Iris pigment epithelial cell (primary cell): ENCODE measurements around the gene CCNY.
"Not testable (repeated sequence)": the region's sequence is repeated elsewhere in the genome, so short reads cannot be mapped to it uniquely, and the experiment has no call there.

Source experiments
- DNase-seq: peaks from one replicate; pipeline ENCODE4 v3.0.0-alpha.2; 2011; ENCODE audit warnings: low read depth

Gene CCNY

DNA sequence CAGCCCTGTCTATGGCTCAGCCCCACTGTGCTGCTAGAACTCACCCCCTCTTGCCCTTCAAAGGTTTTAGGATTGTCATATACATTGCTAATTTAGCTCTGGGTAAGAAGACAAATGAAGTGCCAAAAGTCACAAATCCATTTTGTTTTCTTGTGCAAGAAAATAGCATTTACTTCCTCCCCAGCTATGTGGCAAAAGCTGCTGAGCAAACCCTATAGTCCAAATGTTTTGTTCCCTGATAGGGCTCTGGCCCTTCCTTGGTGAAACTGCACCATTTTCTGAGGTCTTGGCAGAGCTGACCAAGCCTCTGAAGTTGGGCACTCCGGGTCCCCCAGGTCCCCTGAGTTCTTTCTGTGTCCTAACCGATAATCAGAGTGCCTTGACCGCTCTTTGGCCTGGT lies 184.7 kb downstream of the CCNY start:
- DNase-seq = no peak

DNA sequence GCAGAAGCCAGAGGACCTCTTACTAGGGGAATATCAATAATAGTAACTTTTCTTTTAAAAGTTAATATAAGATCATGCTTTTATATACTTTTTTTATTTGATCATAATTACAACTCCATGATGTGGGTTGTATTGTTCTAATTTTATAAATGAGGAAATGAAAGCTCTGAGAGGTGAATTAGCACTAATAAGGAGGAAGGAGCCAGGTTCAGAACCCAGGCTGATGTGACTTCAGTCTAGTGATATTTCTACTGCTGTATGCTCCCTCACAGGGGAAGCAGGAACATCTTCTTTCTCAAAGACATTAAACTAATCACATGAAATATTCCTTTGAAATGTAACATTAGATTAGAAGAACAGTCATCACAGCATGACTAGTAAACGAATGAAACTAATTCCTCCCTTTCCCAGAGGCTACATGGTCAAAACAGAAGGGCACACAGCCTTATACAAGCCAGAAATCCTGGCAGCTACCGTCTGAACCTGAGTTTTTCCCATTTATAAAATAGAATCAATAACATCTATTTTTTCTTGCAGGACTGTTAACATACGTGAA lies 187.4 kb downstream of the CCNY start:
- no peak for DNase-seq

DNA sequence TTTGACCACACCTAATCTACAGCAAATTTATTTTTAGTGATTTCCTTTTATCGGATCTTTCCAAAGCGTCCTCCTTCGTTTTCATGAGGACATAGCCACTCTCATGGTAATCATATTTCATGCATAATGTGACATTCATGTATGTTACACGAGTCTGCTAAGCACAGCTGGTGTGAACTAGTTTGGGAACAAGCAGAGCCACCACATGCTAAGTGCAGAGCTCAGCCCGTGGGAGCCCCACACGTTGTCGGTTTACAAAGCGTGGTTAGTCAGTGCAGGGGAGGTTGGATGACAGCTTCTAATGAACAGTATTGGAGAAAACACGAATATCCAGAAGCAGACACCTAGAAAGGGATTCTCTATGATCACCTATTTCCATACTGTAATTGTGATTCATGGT lies 190.4 kb downstream of the CCNY start:
- no peak for DNase-seq

DNA sequence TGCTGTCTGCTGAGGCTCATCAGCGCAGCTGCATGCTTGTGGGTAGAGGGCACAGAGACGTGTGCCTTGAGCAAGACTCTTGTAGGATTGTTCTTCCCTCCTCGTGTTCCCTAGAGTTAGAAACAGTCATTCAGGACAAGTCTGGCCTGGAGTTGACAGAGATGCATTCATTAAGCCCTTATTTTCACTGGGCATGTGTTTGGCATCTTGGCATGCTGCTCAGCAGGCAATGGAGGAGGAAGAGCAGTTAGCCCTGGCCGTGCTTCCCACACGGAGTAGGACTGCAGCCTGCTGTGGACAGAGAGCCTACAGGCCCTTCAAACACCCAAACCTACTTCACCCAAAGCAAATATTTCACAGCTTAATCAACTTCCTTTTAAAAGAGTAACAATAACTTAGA lies 195.8 kb downstream of the CCNY start:
- peak; percentile 18 for DNase-seq

DNA sequence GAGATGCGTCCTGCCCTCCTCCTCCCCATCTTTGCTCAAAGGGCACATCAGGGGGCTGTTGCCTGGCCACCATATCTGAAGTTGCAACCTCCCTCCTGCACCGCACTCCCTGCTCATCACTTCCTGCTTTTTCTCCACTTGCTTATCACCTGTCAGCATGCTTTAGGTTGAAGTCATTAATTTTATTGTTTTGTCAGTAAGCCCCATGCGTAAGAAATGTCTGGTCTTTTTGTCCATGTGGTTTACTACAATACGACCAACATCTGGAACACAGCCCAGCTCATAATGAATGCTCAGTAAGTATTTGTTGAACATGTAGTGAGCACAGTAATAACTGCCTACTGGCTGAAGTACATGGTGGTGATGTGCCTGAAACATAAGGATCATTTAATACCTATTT lies 197.3 kb downstream of the CCNY start:
- DNase-seq = peak; percentile 23

DNA sequence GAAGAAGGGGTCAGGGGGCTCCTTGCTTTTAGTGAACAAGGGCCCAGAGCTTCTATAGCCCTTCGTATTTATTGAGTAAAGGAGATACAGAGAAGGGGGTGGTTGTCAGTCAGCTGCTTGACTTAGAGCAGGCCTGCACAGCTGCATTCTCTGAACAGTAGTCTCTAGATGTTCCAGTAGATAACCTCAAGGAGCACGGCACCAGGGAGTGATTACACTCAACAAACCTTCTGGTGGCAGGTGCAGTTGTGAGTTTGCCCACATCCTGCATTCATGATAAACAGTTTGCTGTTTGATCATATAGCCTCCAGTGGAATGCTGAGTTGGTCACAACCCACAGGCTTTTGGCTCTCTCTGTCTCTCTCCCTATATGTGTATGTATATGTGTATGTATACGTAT lies 198.8 kb downstream of the CCNY start:
- no peak for DNase-seq

DNA sequence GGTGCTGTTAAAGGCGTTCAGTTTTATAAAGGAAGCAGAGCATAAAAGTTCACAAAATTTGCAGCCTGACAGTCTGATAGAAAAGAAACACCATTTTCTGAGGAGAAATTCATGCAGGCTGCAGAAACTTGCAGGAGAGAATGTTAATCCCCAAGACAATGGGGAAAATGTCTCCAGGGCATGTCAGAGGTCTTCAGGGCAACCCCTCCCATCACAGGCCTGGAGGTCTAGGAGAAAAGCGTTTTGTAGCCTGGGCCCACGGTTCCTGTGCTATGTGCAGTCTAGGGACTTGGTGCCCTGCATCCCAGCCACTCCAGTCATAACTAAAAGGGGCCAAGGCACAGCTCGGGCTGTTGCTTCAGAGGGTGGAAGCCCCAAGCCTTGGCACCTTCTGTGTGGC lies 200.5 kb downstream of the CCNY start:
- DNase-seq = no peak

DNA sequence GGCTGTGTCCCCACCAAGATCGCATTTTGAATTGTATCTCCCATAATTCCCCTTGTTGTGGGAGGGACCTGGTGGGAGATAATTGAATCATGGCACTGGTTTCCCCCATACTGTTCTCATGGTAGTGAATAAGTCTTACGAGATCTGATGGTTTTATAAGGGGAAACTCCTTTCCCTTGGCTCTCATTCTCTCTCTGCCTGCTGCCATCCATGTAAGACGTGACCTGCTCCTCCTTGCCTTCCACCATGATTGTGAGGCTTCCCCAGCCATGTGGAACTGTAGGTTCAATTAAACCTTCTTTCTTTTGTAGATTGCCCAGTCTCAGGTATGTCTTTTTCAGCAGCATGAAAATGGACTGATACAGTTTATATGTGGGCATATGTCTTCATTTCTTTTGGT lies 201.6 kb downstream of the CCNY start:
- not testable (repeated sequence) for DNase-seq

DNA sequence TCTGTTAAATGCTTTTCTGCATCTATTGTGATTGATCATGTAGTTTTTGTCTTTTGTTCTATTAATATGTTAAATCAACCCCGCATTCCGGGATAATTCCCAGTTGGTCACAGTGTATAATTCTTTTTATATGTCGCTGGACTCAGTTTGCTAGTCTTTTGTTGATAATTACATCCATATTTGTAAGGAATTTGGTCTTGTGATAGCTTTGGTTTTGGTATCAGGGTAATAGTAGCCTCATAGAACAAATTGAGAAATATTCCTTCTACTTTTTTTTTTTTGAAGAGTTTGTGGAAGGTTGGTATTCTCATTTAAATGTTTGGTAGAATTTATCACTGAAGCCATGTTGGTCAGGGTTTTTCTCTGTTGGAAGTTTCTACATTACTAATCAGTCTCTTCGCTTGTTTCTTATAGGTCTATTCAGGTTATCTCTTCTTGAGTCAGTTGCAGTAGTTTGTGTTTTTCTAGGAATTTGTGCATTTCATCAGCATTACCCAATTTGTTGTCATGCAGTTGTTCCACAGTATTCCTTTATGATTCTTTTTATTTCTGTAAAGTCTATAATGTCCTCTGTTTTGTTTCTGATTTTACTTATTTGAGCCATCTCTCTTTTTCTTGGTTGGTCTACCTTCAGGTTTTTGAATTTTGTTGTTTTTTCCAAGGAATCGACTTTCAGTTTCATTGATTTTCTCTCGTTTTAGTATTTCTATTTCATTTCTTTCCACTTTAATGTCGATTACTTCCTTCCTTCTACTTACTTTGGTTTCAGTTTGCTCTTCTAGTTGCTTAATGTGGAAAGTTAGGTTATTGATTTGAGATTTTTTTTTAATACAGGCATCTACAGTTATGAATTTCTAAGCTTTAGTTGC lies 204.2 kb downstream of the CCNY start:
- DNase-seq = peak; percentile 29

DNA sequence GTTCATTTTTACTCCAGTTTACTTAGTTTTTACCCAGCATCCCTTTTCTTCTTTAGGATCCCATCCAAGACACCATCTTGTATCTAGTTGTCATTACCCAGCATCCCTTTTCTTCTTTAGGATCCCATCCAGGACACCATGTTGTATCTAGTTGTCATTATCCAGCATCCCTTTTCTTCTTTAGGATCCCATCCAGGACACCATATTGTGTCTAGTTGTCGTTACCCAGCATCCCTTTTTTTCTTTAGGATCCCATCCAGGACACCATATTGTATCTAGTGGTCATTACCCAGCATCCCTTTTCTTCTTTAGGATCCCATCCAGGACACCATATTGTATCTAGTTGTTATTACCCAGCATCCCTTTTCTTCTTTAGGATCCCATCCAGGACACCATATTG lies 205.4 kb downstream of the CCNY start:
- no peak for DNase-seq

DNA sequence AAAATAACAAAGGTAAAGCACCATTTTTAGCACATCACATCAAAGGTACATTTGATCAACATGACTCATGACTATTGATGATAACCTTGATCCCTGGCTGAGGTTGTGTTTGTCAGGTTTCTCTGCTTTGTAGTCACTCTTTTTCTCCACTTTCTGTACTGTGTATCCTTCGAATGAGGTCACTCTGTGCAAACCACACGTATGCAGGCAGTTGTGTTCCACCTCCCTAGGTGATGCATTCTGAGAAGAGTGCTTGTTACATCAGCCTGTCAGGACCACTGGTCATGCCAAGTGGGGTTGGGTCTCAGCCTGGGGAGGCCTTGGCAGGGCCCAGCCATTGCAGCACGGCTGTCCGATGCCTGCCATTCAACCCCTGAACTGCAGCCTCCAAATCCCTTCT lies 206.0 kb downstream of the CCNY start:
- no peak for DNase-seq

DNA sequence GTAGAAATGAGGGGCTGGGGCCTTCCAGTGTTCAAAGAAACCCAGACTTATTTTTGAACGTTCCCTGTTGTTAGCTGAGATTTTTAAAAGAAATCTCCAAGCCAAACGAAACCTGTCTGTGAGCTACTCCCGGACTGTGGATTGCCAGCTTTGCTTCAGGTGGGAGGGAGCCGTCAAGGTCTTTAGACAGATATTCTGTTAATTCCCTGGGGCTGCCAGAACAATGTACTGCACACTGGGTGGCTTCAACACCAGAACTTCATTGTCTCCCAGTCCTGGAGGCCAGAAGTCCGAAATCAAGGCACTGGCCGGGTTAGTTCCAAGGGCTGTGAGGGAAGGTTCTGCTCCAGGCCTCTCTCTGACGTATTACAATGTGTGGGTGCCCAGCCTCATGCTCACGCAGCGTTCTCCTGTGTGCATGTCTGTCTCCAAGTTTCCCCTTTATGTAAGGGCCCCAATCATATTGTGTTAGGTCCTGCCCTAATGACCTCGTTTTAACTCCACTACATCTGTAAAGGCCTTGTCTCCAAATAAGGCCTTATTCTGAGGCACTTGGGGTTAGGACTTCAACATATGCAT lies 208.9 kb downstream of the CCNY start:
- no peak for DNase-seq

DNA sequence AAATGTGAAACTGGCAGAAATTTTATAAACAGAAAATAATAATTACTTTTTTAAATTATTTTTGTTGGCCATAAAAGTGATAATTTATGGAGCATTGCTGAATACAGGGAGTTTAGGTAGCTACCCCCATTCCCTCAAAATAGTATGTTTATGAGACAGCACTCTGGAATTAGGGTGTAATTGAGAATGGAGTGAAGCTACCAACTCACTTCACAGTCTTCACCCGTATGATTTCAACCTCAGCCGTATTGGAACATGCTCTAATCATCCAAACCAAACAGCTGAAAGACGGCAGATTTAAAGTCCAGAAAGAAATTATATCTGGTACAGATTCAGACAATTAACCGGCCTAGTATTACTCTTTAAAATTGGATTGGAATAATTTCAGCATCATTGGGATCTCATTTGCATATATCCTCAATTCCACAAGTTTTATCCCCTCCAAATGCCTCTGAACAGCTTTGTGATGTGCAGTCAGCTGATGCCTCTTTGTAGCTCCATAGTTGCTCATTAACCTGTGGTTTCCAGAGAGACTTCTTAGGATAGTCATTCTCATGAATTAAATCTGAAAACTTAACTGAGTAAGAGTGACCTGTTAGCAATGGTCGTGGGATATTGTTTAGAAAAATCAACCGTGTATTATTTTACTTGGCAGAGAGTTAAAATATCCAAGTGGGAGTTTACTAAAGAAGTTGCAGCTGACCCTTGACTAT lies 209.7 kb downstream of the CCNY start:
- DNase-seq = peak; percentile 29

DNA sequence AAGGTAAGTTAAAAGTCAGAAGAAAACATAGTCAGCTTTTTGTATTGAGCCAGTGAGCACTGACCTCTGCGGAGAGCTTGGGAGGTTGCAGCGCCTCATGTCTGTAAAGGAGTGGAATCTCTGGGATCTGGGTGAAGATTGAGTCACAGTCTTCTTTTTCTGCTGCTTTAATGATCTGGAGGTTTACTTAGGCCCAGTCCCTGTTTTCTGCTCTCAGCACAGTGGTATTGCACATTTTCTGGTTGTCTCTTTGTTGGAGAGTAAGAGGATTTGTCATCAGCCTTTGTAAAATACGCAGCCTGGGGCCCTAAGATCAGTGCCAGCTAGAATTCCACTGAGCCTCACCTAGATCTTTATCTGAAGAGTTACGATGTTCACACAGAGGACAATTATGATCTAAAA lies 210.5 kb downstream of the CCNY start:
- DNase-seq = peak; percentile 82

DNA sequence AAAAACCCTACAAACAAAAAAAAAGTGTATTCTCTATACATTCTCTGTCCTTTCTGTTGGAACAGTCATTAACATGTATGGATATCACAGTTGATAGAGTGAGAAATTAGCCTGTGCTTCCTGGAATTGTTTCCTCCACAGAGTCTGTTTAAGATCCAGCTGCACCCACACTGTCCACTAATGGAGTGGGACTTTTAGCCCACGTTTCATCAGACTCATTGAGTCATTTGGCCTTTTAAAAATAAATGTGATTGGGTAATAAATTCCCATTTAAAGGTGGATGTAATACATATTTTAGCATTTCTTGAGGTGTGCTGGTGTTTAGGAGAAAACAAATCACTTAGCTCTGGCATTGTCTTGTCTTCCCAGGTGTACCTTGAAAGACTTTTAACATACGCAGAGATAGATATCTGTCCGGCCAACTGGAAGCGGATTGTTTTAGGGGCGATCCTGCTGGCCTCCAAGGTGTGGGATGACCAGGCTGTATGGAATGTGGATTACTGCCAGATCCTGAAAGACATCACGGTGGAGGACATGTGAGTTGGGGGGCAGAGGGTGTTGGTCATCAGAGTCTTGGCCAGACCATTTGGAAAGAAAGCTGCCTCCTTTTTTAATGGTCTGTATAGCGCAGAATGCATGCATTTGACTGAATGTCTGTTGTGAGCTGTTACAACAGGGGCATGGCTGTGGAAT lies 216.5 kb downstream of the CCNY start:
- DNase-seq = peak; percentile 28

DNA sequence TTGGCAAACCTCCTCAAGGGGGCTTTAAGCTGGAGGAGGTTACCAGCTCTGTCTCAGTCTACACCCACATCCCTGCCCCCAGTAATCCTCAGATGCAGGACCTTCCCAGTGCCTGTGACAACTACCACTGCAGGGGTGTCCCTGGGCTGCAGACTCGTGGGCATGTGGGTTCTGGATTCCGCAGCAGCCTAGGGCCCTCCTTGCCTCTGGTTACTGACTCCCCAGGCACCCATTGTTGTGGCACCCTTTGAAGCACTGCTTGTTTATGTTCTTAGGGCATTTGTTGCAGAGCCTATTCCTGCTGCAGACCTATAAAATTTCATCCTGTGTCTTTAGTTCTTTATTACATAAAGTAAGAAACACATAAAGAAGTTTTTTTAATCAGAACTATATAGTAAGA lies 217.7 kb downstream of the CCNY start:
- DNase-seq = no peak

DNA sequence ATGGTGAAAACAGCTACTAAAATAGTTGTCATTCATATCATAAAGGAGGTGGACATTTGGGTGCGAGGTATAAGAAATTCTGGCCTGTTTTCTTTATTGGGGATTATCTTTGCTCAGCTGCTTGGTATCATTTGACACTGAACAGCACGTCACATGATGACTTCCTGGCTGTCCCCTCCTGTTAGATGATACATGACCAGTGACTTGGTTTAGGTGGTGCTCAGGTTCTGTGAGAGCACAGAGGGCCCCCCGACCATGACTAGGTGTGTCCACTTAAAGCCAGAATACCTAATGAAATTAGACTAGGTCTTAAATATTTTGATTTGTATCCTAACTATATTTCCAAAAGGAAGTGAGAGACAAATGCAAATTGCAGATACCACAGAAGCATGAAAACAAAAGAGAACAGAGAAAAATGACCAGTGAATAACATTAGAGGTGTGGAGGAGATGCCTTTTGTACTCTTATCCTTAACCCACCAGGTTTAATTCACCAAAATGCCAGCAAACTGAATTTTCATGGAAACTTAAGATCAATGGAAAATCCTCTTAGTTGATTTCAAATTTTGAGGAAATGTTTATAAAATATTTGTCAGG lies 218.2 kb downstream of the CCNY start:
- no peak for DNase-seq

DNA sequence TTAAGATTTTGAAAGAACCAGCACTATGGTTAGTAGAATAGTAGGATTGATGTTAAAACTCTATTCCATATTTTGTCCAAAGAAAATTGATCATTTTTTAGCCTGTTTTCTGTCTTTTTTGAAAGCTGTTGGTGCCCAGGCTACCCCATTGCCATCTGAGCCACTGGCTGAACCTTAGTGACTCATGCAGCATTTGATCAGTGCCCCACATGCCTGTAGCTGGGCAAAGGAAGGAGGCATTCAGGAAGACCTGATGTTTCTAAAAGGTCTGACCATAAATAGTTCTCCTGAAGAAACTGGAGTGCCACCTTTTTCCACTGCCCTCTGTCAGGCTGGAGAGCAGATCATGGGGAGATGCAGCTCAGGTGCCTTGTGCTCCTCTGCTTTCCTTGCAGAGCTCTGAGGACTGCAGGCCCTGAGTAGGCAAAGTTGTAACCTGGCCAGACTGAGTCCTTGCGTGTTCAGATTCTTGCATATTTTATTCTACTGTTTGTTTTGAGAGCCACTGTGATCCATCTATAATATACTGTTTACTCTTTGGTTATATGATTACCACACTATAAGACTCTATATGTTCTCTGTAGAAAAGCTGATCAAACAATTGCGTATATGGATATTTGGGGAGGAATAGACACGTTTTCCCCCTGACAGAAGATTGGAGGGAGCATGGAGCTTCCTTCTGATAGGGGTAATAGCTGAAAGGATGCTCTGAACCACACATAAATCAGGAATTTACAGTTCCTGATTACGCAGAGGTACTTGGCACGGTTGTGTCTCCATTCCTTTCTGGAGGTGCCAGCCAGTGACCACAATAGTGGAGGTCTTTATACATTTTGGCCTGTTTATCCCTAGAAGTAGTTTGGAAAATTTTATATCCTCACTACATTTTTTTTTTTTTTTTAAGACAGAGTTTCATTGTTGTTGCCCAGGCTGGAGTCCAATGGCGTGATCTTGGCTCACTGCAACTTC lies 219.9 kb downstream of the CCNY start:
- DNase-seq = no peak

DNA sequence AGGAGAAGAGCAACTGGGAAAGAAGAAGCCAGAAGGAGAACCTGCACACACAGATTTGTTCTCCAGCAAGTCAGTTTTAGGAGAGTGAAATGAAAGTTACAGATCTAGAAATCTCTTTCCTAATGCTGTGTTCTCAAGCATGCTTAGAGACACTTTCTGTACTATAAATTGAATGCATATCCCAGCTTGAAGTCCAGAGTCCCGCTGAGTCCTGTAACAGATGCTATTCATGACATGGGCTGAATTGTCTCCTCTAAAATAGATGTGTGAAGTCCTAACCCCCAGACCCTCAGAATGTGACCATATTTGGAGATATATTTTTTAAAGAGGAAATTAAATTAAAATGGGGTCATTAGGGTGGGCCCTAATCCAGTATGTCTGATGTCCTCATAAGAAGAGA lies 222.0 kb downstream of the CCNY start:
- DNase-seq = no peak

DNA sequence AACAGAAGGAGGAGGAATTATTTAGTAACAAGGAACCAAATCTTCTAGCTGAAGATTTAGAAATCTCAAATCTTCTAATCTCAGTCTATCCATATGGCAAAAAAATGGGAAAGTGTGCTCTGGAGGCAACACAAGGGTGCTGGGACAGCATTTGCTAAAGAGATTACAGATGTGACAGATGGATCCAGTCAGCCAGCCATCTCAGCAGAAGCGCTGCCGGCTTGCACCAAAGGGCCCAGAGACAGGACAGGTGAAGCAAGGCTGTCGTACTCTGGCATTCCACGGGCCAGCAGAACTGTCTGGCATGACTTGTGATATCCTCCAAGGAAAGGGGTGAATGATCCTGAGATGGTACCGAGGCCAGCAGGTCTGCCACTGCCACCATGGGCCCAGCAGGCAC lies 223.1 kb downstream of the CCNY start:
- DNase-seq = no peak

DNA sequence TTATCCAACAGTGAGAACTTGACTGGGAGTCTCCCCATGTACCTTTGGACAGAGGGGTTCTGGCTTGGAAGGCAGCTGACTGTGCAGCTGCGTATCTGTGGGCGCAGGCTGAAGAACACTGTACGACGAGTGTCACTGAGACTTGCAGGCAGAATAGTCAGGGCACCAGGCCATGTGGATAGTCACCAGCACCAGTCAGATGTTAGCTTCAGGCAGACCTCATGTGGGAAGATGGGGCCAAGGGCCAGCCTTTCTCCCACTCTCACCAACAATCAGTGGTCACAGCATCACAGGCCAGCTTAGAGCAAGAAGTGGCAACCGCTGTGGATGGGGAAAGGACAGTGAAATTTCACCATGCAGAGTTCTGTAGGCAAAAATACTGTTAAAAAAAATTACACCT lies 225.4 kb downstream of the CCNY start:
- no peak for DNase-seq
